H1 (cell line): Measurements from ENCODE around the gene CSAD. TPM values are rescaled to one million over a fixed set of nuclear protein-coding genes. Genes with fewer than 3 reads are reported as not detected.

Experiments used
- CTCF ChIA-PET: fragments of 300-600 bp; sonication (Branson Sonifier 250); formaldehyde crosslinking; loops from one replicate; lab custom pipeline; 2021; ENCODE audit not compliant: partially characterized antibody; lab: Charles Lee
- POLR2A ChIA-PET: fragments of 300-600 bp; sonication (Branson Sonifier 250); formaldehyde crosslinking; loops from one replicate; lab custom pipeline; 2021; ENCODE audit warnings: inconsistent platforms; ENCODE audit not compliant: partially characterized antibody; lab: Charles Lee
- DNase-seq, 2 experiments: peaks; one replicate each; pipeline versions ENCODE4 v3.0.0 to v3.0.0-alpha.2; 2010 to 2022; ENCODE audit warnings: low spot score in 2 of 2, low read depth in 1 of 2, mixed read lengths in 1 of 2
- FAIRE-seq: peaks from 2 replicates; lab custom pipeline; 2011; peaks lifted over from hg19 to GRCh38; lab: Jason Lieb, UNC
- H2AFZ ChIP-seq: 2 replicates; pipeline ENCODE4 v1.8.1; 2012; ENCODE audit warnings: low read length, inconsistent platforms
- H2AK5ac ChIP-seq: 2 replicates; pipeline ENCODE4 v1.6.1; 2013; ENCODE audit warnings: low read depth, low read length
- H2BK120ac ChIP-seq: replicated peaks from 2 replicates; pipeline ENCODE3; 2013; ENCODE audit warnings: low read depth, low read length, inconsistent platforms
- H2BK12ac ChIP-seq: 2 replicates; pipeline ENCODE4 v1.6.1; 2013; ENCODE audit warnings: low read depth, low read length
- H2BK15ac ChIP-seq: 2 replicates; pipeline ENCODE4 v1.6.1; 2013; ENCODE audit warnings: low read length
- H2BK20ac ChIP-seq: 2 replicates; pipeline ENCODE4 v1.6.1; 2013; ENCODE audit warnings: low read length
- H2BK5ac ChIP-seq: 2 replicates; pipeline ENCODE4 v1.6.1; 2013; ENCODE audit warnings: low read depth, low read length
- H3K14ac ChIP-seq: 2 replicates; pipeline ENCODE4 v1.6.1; 2013; ENCODE audit warnings: inconsistent platforms; ENCODE audit not compliant: insufficient read length
- H3K18ac ChIP-seq: 2 replicates; pipeline ENCODE4 v1.6.1; 2013; ENCODE audit warnings: low read length; ENCODE audit errors: extremely low read depth
- H3K23ac ChIP-seq: 2 replicates; pipeline ENCODE4 v1.6.1; 2013; ENCODE audit warnings: inconsistent platforms; ENCODE audit not compliant: insufficient read length
- H3K23me2 ChIP-seq: 2 replicates; pipeline ENCODE4 v1.6.1; 2013; ENCODE audit warnings: low read depth, low read length
- H3K27ac ChIP-seq: 2 replicates; pipeline ENCODE4 v1.6.1; 2011; ENCODE audit warnings: low read depth, low read length, inconsistent platforms
- H3K27me3 ChIP-seq, 4 experiments: replicated peaks in 1 of 4; 1 replicate in 1 of 4; 2 replicates in 3 of 4; pipeline versions ENCODE4 v1.6.1 to v1.8.1; 2011 to 2013; ENCODE audit warnings: low read length in 3 of 4, mild to moderate bottlenecking in 3 of 4, inconsistent platforms in 2 of 4, mixed read lengths in 2 of 4, moderate library complexity in 1 of 4; ENCODE audit not compliant: control insufficient read depth in 3 of 4, insufficient read depth in 3 of 4; ENCODE audit errors: extremely low read depth in 1 of 4
- H3K36me3 ChIP-seq, 4 experiments: 2 replicates each; pipeline versions ENCODE4 v1.6.1 to v1.8.1; 2011 to 2013; ENCODE audit warnings: mild to moderate bottlenecking in 4 of 4, low read length in 3 of 4, moderate library complexity in 2 of 4, control low read depth in 1 of 4, inconsistent platforms in 1 of 4; ENCODE audit not compliant: insufficient read depth in 4 of 4, control insufficient read depth in 2 of 4
- H3K4ac ChIP-seq: replicated peaks from 2 replicates; pipeline ENCODE3; 2013; ENCODE audit warnings: low read length, low read depth, mixed read lengths, inconsistent platforms; ENCODE audit not compliant: insufficient read length
- H3K4me1 ChIP-seq, 4 experiments: replicated peaks in 1 of 4; 1 replicate in 1 of 4; 2 replicates in 3 of 4; pipeline versions ENCODE4 v1.6.1 to v1.8.1; 2011 to 2013; ENCODE audit warnings: low read length in 3 of 4, inconsistent platforms in 2 of 4, mixed read lengths in 1 of 4; ENCODE audit not compliant: insufficient read depth in 4 of 4, control insufficient read depth in 3 of 4
- H3K4me2 ChIP-seq, 2 experiments: 2 replicates each; pipeline versions ENCODE4 v1.6.1 to v1.8.1; 2011 to 2013; ENCODE audit warnings: low read depth in 2 of 2, low read length in 2 of 2, control low read depth in 1 of 2, inconsistent platforms in 1 of 2, mild to moderate bottlenecking in 1 of 2; ENCODE audit not compliant: insufficient read depth in 1 of 2
- H3K4me3 ChIP-seq, 4 experiments: fragments of 200-600, 300-600 bp in 1 of 4; sonication (generic), shearing (Covaris generic), sonication (Bioruptor Twin) in 1 of 4; 2 replicates each; pipeline versions ENCODE4 v1.5.1 to v1.8.1; 2011 to 2016; ENCODE audit warnings: low read length in 4 of 4, low read depth in 3 of 4, control low read depth in 2 of 4, inconsistent platforms in 2 of 4, mild to moderate bottlenecking in 2 of 4, mixed read lengths in 1 of 4, moderate library complexity in 1 of 4; ENCODE audit not compliant: insufficient read depth in 2 of 4; ENCODE audit errors: extremely low read depth in 1 of 4
- H3K56ac ChIP-seq: replicated peaks from 2 replicates; pipeline ENCODE3; 2013; ENCODE audit warnings: low read depth, mild to moderate bottlenecking, mixed read lengths, low read length, inconsistent platforms; ENCODE audit not compliant: insufficient read length
- H3K79me1 ChIP-seq: 2 replicates; pipeline ENCODE4 v1.6.1; 2013; ENCODE audit warnings: low read depth, low read length, control low read depth
- H3K79me2 ChIP-seq, 2 experiments: 2 replicates each; pipeline versions ENCODE4 v1.6.1 to v1.8.1; 2012 to 2013; ENCODE audit warnings: low read length in 2 of 2, mild to moderate bottlenecking in 2 of 2, inconsistent platforms in 1 of 2; ENCODE audit not compliant: insufficient read depth in 2 of 2, control insufficient read depth in 1 of 2
- H3K9ac ChIP-seq, 4 experiments: replicated peaks in 1 of 4; 1 replicate in 1 of 4; 2 replicates in 3 of 4; pipeline versions ENCODE4 v1.6.1 to v1.8.1; 2011 to 2013; ENCODE audit warnings: low read depth in 3 of 4, low read length in 3 of 4, control low read depth in 2 of 4, mild to moderate bottlenecking in 2 of 4, moderate library complexity in 2 of 4, inconsistent platforms in 1 of 4; ENCODE audit errors: extremely low read depth in 1 of 4
- H3K9me3 ChIP-seq, 2 experiments: 2 replicates each; pipeline versions ENCODE4 v1.6.1 to v1.8.1; 2012 to 2013; ENCODE audit warnings: mild to moderate bottlenecking in 2 of 2, moderate library complexity in 2 of 2, control low read depth in 1 of 2, inconsistent platforms in 1 of 2, low read depth in 1 of 2, low read length in 1 of 2, mixed read lengths in 1 of 2; ENCODE audit not compliant: insufficient read depth in 2 of 2
- H4K20me1 ChIP-seq, 2 experiments: replicated peaks in 1 of 2; 2 replicates each; pipeline versions ENCODE3 to v1.8.1; 2011 to 2013; ENCODE audit warnings: inconsistent platforms in 2 of 2, low read length in 2 of 2, mild to moderate bottlenecking in 1 of 2; ENCODE audit not compliant: insufficient read depth in 2 of 2, control insufficient read depth in 1 of 2
- H4K5ac ChIP-seq: 2 replicates; pipeline ENCODE4 v1.6.1; 2013; ENCODE audit warnings: low read length, low read depth, mixed read lengths, inconsistent platforms; ENCODE audit not compliant: insufficient read length
- H4K8ac ChIP-seq: 2 replicates; pipeline ENCODE4 v1.8.0; 2013; ENCODE audit warnings: mild to moderate bottlenecking, moderate library complexity, low read length, inconsistent platforms; ENCODE audit not compliant: insufficient read depth; ENCODE audit errors: extremely low read depth
- H4K91ac ChIP-seq: replicated peaks from 2 replicates; pipeline ENCODE3; 2013; ENCODE audit warnings: low read length, mixed read lengths, inconsistent platforms; ENCODE audit not compliant: insufficient read length
- CTCF ChIP-seq, 3 experiments: IDR thresholded peaks; 1 replicate in 2 of 3; 2 replicates in 1 of 3; pipeline versions ENCODE4 v1.5.1 to v1.6.1; 2011; ENCODE audit warnings: low read length in 3 of 3, mild to moderate bottlenecking in 3 of 3, inconsistent platforms in 2 of 3, low read depth in 1 of 3, moderate library complexity in 1 of 3; ENCODE audit not compliant: insufficient read depth in 1 of 3; ENCODE audit errors: control extremely low read depth in 1 of 3
- E2F6 ChIP-seq: IDR thresholded peaks from 2 replicates; pipeline ENCODE4 v1.6.1; 2012; ENCODE audit warnings: inconsistent platforms
- EZH2 ChIP-seq: fragments of 200-600 bp; sonication (generic); IDR thresholded peaks from 2 replicates; pipeline ENCODE4 v1.7.1; 2012; ENCODE audit warnings: low read depth, mild to moderate bottlenecking, moderate library complexity, low read length, inconsistent platforms; ENCODE audit not compliant: severe bottlenecking
- JUND ChIP-seq: IDR thresholded peaks from 2 replicates; pipeline ENCODE4 v1.6.1; 2011; ENCODE audit warnings: mild to moderate bottlenecking, improper control_type of control experiment, low read length
- SAP30 ChIP-seq: fragments of 300-600 bp; sonication (generic); IDR thresholded peaks from 2 replicates; pipeline ENCODE4 v1.7.1; 2012; ENCODE audit warnings: low read length, moderate library complexity, mild to moderate bottlenecking, inconsistent platforms; ENCODE audit not compliant: insufficient read depth, insufficient replicate concordance
- SIRT6 ChIP-seq: IDR thresholded peaks from one replicate; pipeline ENCODE4 v1.7.1; 2012; ENCODE audit warnings: low read length, inconsistent platforms
- TAF7 ChIP-seq: optimal IDR thresholded peaks from 2 replicates; pipeline ENCODE3; 2011; ENCODE audit warnings: low read depth, mild to moderate bottlenecking, inconsistent platforms, low read length, moderate library complexity, borderline replicate concordance
- whole genome bisulfite sequencing, 2 experiments: shearing (Covaris generic) in 1 of 2; methylation state at CpG; one replicate each; pipeline versions ENCODE4 v1.1.6 to v1.1.7; 2013 to 2015; ENCODE audit warnings: low lambda C conversion rate in 2 of 2, mixed read lengths in 2 of 2, inconsistent platforms in 1 of 2, low coverage in 1 of 2, missing lambda C conversion rate in 1 of 2; ENCODE audit not compliant: insufficient replicate concordance in 2 of 2, insufficient coverage in 1 of 2, insufficient read length in 1 of 2; ENCODE audit errors: extremely low coverage in 1 of 2, missing lambda C conversion rate in 1 of 2; 5-methylcytosine and 5-hydroxymethylcytosine counted together
- polyA plus RNA-seq, 7 experiments: library from polyadenylated mRNA; depleted of rRNA in 3 of 7; stranded (reverse) in 5 of 7; unstranded in 2 of 7; fragments of >200 nt in 5 of 7; fragments of 200-250 nt in 2 of 7; gene quantifications; 1 replicate in 5 of 7; 2 replicates in 1 of 7; 4 replicates in 1 of 7; pipeline versions ENCODE4 v1.2.1 to v1.2.3, GENCODE V29; 2011 to 2013; ENCODE audit warnings: missing spikeins in 2 of 7, mixed read lengths in 2 of 7
- total RNA-seq: library from RNA; stranded (reverse); fragmentation: NEBNext Ultra II Directional; extraction: Animal tissue kit (Norgen Biotek cat#: 25700); gene quantifications from 2 replicates; pipeline ENCODE4 v1.2.1, GENCODE V29; 2021
- TF ChIP-seq, protein P1 (sequence below): IDR thresholded peaks from 2 replicates; pipeline ENCODE4 v1.6.1; 2012; ENCODE audit warnings: inconsistent platforms

The CSAD gene
- total and polyA plus RNA-seq, 2 of the 8 experiments (the other 6 are each of a cell fraction or from before 2014, with no cell fraction given): 8.8 to 11.3 TPM

DNA sequence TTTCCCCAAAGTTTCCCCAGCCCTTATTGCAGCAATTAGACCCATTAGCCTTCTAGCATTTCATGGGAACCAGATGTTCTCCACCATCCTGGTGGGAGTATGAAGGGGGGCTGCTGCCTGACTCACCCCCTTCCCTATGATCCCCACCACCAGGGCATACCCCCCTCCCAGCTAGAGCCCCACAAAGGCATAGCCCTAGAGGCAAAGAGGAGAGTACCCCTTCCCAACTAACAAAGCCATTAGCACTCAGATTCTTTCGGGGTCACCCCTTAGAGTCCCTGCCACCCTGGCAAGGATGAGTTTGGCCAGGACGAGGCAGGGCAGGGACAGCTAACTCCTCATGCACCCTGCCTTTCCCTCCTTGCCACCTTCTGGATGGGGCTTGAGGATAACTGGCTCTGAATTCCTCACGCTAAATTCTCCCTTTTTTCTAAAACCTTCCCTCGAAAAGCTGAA lies 42.1 kb upstream of the CSAD start:
- WGBS, 2 experiments: 32% methylated on average over 4 of the region's 4 CpGs; no CpG with 5 or more reads in 1 of the 2 experiments
- Histone ChIP-seq H4K8ac (no peak overlapping the region), H3K79me1 (peaks cover 6% of the 10 kb centered on the region), H2BK12ac (peak overlapping the region; percentile 88; the same call in 1 of the 2 replicates), H2AFZ (no peak overlapping the region), H2AK5ac (peak overlapping the region; percentile 91; the same call in 1 of the 2 replicates), H3K4me1 (peaks cover 32 to 57% (median 42%) of the 10 kb centered on the region in 4 experiments), H3K23ac (no peak overlapping the region), H4K91ac (peak overlapping the region; percentile 91), H3K36me3 (no peaks in the 10 kb centered on the region; a peak in 1 of 8 replicates), H3K23me2 (peaks cover 27% of the 10 kb centered on the region), H3K27ac (no peak overlapping the region), H4K5ac (peak overlapping the region; percentile 49), H3K4ac (peak overlapping the region; percentile 4), H2BK120ac (peak overlapping the region; percentile 58), H3K9me3 (no peaks in the 10 kb centered on the region), H2BK20ac (peak overlapping the region; percentile 67; the same call in 1 of the 2 replicates), H3K79me2 (peaks cover 4 to 18% of the 10 kb centered on the region in 2 experiments; a peak in 3 of 4 replicates), H4K20me1 (peaks cover 0 to 3% of the 10 kb centered on the region in 2 experiments), H3K4me2 (peak overlapping the region; percentile 99 to 100), H3K14ac (no peak overlapping the region), H2BK15ac (peak overlapping the region; percentile 48; the same call in 1 of the 2 replicates), H3K4me3 (peak overlapping the region in 1 of 4 experiments; percentile 89; a peak in 2 of 8 replicates), H3K9ac (peak overlapping the region in 1 of 4 experiments; percentile 43; a peak in 1 of 7 replicates), H3K27me3 (peaks cover 0 to 3% (median 0%) of the 10 kb centered on the region in 4 experiments; a peak in 1 of 7 replicates), H2BK5ac (peak overlapping the region; percentile 77; the same call in 1 of the 2 replicates), H3K18ac (peak overlapping the region; percentile 95), H3K56ac (no peak overlapping the region)
- TF ChIP-seq CTCF (IDR thresholded peaks at IDR 0.05; ENCODE audit: control extremely low read depth in 1 of 3, insufficient read depth in 1 of 3, low read depth in 1 of 3, low read length in 3 of 3): no peak
- no peak for TF ChIP-seq JUND
- TF ChIP-seq, protein P1, sequence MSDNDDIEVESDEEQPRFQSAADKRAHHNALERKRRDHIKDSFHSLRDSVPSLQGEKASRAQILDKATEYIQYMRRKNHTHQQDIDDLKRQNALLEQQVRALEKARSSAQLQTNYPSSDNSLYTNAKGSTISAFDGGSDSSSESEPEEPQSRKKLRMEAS: peak; percentile 41; the same call in 1 of the 2 replicates
- TF ChIP-seq E2F6: peak; percentile 66
- no peak for TF ChIP-seq SIRT6
- TF ChIP-seq SAP30: no peak
- TF ChIP-seq EZH2: no peak
- no peak for TF ChIP-seq TAF7
- FAIRE-seq: no peak
- ChIA-PET POLR2A (interaction anchor here (0.9 to 13.6 kb wide), 11 partner anchors 3 to 99 kb away, joined by 3 to 151 read pairs (median 4); partner anchors contain the start of genes AAAS, CSAD, PFDN5 and RARG), CTCF (interaction anchor here (0.7 to 22.3 kb wide), 4 partner anchors 9 to 165 kb away, joined by 4 to 654 read pairs (median 273); partner anchors contain the start of genes ESPL1 and RARG)
- no peak for DNase-seq
